AG20443 (cell line): ENCODE data around the gene AOC1.

Experiments used
- DNase-seq: peaks from one replicate; pipeline ENCODE4 v3.0.0; 2012; ENCODE audit warnings: low spot score, mixed read lengths

Gene AOC1

DNA sequence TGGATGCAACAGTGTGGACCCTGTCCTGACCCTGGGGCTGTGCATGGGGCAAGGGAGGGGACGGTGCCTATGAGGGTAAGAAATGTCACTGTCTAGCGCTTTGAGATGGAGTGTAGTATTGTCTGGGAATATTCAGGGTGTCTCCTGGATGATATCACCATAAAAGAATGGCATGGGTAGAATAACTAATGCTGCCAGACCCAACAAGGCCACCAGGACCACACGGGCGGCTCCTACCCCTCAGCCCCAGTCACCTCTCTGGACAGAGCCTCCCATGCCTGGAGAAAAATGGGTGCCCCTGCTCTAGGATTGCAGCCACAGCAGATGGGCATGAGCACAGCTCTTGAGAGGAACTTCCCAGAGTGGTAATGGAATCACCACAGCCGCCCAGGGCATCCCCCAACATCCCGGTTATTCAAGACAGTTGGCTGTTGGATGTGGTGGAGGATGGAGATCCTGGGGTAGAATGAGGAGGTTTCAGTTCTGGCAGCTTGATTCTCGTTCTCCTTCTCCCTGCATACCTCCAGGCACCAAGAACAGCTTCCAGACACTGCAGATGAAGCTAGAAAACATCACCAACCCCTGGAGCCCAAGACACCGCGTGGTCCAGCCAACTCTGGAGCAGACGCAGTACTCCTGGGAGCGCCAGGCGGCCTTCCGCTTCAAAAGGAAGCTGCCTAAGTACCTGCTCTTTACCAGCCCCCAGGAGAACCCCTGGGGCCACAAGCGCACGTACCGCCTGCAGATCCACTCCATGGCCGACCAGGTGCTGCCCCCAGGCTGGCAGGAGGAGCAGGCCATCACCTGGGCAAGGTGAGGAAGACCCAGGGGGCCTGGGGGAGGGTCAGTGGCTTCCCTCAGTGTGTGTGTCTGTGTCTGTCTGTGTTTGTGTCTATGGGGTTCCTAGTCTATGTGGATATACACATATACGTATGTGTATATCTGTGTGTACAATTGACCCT, 6.2 kb downstream of the AOC1 start:
- no peak for DNase-seq

DNA sequence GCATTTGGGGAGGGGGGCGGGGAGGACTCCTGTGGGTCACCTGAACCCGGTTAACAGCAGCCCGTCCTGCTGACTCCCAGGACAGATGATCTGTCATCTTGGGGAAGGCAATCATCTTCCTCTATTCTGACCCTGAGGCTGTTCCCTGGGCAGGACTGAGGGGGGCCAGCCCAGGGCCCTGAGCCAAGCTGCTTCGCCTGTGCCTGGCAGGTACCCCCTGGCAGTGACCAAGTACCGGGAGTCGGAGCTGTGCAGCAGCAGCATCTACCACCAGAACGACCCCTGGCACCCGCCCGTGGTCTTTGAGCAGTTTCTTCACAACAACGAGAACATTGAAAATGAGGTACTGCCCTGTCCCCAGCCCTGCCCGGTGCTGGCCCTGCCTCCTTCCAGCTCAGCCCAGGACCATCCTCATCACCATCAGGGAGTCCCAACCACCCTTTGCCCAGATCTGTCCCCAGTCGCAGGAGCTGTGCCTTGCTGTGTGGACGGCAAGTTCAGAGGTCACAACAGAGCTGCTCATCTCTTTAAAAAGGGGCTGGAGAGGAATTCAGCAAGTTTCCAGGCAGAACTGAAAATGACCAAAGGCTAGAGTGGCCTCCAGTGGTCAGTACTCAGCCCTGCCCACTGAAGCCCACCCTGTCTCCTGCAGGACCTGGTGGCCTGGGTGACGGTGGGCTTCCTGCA, 8.1 kb downstream of the AOC1 start:
- DNase-seq, result no peak

DNA sequence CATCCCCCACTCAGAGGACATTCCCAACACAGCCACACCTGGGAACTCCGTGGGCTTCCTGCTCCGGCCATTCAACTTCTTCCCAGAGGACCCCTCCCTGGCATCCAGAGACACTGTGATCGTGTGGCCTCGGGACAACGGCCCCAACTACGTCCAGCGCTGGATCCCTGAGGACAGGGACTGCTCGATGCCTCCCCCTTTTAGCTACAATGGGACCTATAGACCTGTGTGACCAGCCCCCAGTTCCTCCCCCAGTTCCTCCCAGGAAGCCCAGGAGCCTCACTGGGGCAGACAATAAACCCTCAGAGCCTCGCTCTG, 8.6 kb downstream of the AOC1 start:
- no peak for DNase-seq

DNA sequence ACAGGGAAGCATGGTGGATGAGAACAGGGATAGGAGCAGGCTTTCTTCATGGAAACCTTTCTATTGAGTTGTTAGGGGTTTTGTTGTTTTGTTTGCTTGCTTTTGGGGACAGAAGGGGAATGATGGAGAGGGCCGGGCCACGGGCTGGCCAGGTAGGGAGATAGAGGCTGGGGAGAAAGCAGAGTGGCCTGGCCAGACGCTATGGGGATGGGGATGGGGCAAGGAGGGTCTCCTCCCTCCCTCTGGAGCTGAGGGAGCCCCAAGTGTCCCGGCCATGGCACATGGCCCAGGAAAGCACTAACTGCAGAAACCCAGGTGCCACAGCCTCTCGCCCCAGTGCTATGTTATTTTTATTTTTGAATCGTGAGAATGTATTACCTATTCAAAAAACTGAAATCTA, 10.0 kb downstream of the AOC1 start:
- peak; percentile 2 for DNase-seq

DNA sequence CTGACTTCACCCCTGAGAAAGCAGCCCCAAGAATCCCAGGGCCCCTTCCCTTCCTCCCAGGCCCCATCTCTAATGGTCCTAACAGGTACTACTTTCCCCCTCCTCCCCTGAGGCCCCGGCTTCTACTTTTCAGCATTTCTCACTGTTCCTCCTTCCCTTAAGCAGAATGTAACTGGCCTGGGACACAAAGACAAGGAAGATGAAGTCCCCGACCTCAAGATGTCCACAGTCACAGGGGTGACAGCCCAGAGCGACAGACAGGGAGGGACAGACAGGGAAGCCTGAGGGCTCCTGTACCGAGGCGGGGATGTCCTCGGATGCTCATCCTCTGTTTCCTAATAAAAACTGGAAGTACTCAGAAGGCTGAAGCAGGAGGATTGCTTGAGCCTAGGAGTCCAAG, 11.6 kb downstream of the AOC1 start:
- DNase-seq, result no peak

DNA sequence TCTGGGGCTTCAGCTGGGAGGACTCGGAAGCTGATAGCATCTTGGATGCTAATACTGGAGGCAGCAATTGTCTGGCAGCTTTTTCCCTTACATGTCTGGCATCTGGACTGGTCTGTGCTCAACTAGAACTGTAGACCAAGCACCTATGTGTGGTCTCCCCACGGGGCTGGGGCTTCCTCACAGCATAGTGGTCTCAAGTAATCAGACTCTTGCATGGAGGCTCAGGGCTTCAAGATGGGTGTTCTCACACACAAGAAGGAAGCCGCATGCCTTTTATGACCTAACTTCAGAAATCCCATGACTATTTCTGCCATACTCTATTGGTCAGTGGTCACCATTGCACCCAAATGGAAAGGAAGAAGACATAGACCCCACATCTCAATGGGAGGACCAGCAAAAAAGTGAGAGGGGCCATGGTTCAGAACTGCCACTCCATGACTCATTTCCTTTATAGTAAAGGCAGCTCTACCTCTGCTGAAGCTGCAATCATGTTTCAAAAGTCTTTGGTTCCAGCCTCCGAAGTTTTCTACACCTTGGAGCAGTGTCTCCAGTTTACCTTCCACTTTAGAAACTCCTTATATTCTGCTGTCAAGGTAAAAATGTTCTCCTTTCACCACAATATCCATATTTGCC, 14.7 kb downstream of the AOC1 start:
- peak; percentile 2 for DNase-seq

DNA sequence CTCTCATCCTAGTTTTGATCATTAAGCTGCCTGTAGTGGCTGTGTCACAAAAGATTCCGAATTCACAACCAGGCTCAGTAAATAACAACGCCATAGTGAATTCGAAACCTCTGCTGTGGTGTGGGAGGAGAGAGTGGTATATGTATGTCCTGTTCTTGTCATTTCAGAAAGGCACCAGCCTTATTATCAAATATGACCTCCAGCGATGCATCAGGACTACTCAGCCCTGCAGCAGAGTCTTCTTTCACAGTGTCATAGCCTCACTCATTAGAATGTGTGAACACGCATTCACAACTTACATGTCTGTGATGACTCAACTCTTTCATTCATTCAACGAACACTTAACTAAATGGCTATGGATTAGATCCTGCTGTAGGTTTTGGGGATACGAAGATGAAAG, 15.3 kb downstream of the AOC1 start:
- DNase-seq, result no peak

DNA sequence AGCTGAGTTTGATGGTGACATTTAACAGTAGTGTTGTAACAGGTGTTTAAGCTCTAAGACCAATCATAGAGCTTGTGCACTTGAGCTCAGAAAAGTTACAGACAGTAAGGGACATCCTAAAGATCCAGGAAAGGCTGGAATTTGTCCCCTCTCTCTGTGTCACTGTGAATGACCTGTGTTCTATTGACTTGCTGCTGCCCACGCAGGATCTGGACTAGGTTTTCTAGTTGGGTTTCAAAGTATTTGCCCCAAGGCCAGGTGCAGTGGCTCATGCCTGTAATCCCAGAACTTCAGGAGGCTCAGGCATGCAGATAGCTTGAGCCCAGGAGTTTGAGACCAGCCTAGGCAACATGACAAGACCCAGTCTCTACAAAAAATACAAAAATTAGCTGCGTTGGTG, 17.1 kb downstream of the AOC1 start:
- DNase-seq, result no peak

DNA sequence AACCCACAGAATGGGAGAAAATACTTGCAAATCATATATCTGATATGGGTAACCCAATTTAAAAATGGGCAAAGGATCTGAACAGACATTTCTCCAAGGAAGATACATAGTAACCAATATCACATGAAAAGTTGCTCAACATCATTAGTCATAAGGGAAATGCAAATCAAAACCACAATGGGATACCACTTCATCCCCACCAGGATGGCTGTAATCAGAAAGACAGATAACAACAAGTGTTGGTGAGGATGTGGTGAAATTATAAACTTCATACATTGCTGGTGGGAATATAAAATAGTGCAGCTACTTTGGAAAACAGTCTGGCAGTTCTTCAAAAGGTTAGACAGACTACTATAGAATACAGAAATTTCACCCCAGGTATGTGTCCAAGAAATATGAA, 19.3 kb downstream of the AOC1 start:
- DNase-seq, result no peak

DNA sequence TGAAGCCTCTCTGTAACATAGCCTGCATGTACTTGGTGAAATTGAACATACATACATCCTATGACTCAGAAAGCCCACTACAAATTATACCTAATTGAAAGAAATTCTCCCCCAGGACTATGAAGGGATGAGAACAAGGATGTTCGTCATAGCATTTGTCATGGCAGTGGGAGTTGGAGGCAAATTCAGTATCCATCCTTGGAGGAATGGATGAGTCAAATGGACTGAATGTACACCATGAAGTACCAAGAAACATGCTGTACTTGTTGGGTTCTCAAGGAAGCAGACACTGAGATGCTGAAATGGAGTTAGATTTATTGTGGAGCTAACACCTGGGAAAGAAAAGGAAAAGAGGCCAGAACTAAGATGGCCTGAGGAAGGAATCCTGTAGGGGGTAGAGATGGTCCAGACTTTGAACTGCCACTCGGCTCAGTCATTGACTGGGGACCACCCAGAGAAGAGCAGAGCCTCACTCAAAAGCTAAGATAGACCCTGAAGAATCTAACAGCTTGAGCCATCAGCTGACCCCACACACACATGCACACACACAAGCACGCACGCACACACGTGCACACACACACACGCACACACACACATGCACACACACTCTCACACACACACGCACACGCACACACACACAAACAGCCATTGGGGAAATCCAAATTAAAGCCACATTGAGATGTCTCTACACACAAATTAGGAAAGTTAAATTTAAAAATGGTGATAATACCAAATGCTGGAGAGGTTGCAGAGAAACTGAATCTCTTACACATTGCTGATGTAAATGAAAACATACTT, 22.3 kb downstream of the AOC1 start:
- peak; percentile 4 for DNase-seq

DNA sequence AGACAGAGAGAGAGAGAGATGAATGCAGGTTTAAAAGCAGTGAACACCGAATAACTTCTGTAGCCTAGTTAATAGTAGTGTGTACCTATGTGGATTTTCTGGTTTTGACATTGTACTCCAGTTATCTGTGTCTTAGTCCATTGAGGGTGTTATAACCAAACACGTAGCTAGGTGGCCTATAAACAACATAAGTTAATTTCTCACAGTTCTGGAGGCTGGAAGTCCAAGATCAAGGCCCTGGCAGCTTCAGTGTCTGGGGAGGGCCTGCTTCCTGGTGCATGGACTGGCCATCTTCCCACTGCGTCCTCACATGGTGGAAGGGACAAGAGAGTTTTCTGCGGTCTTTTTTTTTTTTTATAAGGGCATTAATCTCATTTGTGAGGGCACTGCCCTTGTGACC, 23.5 kb downstream of the AOC1 start:
- DNase-seq, result no peak

DNA sequence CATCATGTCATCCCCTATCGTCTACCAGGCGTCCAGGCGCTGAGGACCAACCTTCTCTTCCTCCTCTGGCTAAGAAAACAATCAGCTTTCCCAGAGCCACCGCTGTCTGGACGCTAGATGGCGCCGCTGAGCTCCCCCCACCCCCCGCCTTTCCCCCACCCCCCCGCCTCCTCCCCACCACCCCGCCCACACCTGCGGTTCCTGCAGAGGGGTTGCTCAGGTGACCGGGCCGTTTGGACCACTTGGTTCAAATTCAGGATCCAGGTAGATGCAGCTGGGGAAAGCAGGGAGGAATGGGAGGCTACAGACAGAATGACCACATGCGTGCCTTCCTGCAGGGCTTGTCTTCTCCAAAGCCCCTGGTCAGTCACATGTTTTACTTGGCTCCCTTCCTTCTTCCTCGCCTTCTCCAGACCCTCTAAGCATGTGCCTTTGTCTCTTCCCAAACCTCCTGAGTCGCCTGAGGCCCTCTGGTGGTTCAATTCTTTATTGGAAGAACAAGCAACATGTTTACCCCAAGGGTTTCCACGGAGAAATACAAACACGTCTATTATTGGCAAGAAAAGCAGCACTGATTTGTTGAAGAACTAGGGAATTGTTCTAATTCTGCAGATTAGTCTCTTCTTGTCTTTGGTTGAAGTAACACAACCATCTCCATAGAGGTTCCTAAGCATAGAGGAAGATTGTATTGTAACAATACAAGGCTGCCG, 24.7 kb downstream of the AOC1 start:
- peak; percentile 78 for DNase-seq

DNA sequence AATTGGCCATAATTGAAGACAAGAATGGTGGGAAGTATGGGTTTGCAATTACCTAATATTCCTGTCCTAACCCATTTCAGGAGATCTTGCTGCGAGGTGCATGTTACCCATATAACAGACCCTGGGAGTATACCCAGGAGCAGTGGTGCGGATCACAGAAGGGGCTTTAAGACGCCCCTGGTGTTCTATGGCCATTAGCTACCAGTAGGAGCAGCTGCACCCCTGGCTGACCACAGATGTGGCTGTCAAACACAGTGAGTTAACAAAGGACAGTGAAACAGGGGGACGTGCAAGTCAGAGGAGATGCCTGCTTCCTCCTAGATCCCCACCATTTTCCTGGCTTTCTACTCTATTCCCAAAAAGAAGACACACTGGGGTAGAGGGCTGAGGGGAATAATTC, 25.2 kb downstream of the AOC1 start:
- DNase-seq, result peak; percentile 7

DNA sequence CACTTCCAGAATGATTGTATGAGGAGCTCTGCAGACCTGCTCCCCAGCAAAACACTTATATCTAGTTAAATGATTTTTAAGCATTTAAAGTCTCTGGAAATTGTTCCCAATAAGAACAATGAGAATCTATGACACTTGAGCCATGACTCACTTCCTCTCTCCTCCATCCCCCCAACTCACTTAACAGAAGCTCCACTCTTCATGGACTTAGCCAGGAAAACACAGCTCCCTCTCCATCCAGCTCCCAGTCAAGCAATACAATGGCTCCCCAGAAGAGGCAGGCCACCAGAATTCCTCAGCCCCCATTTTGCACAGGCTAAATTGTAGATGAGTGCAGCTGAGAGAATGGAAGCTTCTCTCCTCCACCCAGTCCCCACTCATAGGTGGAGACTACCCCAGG, 27.0 kb downstream of the AOC1 start:
- DNase-seq, result peak; percentile 7

DNA sequence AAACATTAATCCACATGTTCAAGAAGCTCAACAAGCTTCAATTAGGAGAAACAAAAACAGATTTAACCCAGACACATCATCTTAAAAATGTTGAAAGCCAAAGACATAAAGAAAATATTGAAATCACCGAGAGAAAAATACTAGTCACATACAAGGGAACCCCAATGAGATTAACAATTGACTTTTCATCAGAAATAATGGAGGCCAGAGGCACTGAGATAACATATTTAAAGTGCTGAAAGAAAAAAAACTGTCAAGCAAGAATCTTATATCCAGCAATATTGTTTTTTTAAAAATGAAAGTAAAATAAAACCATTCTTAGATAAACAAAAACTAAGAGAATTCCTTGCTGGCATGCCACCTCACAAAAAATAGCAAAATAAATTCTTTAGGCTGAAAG, 28.9 kb downstream of the AOC1 start:
- DNase-seq, result no peak

DNA sequence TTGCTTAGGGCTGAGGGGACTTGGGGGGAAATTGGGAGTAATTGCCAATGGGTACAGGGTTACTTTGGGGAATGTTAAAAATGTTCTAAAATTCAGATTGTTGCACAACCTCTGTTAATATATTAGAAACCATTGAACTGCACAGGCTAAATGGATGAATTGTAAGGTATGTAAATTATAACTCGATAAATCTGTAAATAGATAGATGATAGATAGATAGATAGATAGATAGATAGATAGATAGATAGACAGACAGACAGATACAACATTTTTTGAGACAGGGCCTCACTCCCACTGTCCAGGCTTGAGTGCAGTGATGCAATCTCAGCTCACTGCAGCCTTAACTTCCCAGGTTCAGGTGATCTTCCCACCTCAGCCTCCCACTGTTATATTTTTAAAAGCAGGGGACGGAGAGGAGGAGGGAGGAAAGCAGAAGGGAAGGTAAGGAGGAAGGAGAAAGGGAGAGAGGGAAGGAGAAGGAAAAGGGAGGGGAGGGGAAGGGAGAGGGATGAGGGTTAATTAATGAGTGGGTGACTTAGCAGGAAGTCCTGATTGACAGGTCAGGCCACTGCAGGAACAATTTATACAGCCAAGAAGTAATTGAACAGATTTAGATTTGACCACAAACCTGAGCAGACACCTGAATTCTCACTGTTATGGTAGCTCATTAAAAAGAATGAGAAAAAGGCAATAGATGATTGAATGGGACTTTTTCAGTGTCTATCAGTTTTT, 38.7 kb downstream of the AOC1 start:
- DNase-seq, result no peak

DNA sequence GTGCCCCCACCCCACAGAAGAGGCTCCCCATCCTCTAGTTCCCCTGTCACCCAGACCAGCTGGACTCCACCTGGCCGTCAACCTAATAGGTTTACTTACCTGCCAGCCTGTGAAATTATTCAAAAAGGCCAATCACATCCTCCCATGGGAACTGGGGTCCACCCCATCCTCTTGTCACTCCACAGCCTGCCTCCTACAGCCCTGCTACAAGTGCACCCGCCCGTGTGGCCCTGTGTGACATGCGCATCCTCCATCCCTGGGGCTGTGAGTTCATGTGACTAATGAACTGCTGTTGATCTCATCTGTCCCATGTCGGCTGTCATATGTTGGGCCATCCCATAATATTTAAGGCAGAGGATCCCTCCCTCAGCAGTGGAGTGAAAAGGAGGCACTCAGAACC, 39.4 kb downstream of the AOC1 start:
- no peak for DNase-seq

DNA sequence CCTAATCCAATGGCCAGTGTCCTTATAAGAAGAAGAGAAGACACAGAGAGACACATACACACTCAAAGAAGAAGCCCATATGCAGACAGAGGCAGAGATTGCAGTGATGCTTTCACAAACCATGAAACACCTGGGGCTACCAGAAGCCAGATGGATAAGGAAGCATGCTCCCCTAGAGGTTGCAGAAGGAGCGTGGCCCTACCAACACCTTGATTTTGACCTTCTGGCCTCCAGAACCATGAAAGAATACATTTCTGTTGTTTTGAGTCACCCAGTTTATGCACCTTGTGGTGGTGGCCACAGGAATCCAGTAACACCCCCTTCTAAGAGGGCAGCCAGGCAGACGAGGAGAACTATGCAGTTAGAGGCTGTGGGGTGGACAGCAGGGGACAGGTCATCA, 43.5 kb downstream of the AOC1 start:
- no peak for DNase-seq

DNA sequence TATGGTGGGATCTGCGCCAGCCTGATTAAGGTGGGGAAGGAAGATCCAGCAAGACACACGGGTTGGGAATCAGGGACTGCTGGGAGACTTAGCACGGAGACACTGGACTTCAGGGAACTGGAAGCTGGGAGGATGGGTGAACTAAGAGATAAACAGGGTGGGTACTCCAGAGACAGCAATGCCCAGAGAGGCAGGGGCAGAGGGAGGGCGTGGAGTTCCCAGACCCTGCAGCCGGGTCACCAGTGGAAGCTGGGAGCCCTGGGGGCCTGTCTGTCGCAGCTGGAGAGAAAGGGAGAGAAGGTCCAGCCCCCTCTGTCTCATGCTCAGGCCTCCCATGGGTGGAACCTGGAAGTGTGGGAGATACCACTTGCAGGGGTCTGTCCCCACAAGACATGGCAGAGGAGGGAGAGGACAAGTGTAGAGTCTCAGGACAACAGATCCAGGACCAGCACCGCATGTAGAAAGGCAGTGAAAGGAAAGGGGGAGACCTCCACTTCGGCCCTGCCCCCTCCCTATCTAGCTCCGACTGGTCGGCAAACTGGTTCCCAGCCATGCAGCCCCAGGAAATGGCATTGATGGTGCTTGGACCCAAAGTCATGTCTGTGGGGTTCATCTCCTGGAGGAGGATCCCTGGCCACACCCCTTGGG, 44.4 kb downstream of the AOC1 start:
- no peak for DNase-seq
